WTC11 (cell line): ENCODE data around the gene TUB.

Experiments used
- JUN ChIP-seq: sonication (generic); formaldehyde crosslinking; IDR thresholded peaks from 2 replicates; pipeline ENCODE4 v1.8.0; 2023; ENCODE audit warnings: mild to moderate bottlenecking, missing genetic modification reagents
- SP1 ChIP-seq: sonication (generic); formaldehyde crosslinking; conservative IDR thresholded peaks from 2 replicates; pipeline ENCODE4 v1.8.1; 2022; ENCODE audit warnings: missing genetic modification reagents
- ZNF232 ChIP-seq: sonication (generic); formaldehyde crosslinking; IDR thresholded peaks from 2 replicates; pipeline ENCODE4 v1.8.0; 2022; ENCODE audit warnings: mild to moderate bottlenecking, missing genetic modification reagents
- ZNF263 ChIP-seq: sonication (generic); formaldehyde crosslinking; IDR thresholded peaks from 2 replicates; pipeline ENCODE4 v1.8.1; 2022; ENCODE audit warnings: low read depth, mild to moderate bottlenecking, moderate library complexity, missing genetic modification reagents
- TF ChIP-seq, protein P1 (sequence below): fragments of 200-600 bp; IDR thresholded peaks from 2 replicates; pipeline ENCODE4 v1.8.0; 2022; ENCODE audit warnings: antibody characterized with exemption

DNA sequence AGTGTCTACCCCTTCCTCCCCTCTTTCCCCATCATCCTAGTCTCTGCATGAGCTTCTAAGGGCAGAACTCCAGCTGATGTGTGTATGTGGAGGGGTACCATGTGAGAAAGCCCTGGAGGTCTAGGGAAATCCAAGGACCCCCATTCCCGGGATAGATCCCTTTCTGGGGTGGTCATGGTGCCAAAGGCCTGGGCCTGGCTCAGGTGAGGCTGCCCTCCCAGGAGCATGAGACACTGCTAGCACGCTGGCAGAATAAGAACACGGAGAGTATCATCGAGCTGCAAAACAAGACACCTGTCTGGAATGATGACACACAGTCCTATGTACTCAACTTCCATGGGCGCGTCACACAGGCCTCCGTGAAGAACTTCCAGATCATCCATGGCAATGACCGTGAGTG lies 19.6 kb downstream of the TUB start:
- TF ChIP-seq ZNF263 (CRISPR knock-in tag) (no peak), SP1 (CRISPR knock-in tag) (no peak), JUN (CRISPR knock-in tag) (no peak), ZNF232 (no peak)
- TF ChIP-seq, protein P1, sequence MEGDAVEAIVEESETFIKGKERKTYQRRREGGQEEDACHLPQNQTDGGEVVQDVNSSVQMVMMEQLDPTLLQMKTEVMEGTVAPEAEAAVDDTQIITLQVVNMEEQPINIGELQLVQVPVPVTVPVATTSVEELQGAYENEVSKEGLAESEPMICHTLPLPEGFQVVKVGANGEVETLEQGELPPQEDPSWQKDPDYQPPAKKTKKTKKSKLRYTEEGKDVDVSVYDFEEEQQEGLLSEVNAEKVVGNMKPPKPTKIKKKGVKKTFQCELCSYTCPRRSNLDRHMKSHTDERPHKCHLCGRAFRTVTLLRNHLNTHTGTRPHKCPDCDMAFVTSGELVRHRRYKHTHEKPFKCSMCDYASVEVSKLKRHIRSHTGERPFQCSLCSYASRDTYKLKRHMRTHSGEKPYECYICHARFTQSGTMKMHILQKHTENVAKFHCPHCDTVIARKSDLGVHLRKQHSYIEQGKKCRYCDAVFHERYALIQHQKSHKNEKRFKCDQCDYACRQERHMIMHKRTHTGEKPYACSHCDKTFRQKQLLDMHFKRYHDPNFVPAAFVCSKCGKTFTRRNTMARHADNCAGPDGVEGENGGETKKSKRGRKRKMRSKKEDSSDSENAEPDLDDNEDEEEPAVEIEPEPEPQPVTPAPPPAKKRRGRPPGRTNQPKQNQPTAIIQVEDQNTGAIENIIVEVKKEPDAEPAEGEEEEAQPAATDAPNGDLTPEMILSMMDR, result no peak
